Non-pigmented ciliary epithelial cell (primary cell): Measurements from ENCODE around the gene FXR1.

Source experiments
- DNase-seq: peaks from one replicate; pipeline ENCODE4 v3.0.0-alpha.2; 2010; ENCODE audit warnings: low read depth

Gene FXR1

DNA sequence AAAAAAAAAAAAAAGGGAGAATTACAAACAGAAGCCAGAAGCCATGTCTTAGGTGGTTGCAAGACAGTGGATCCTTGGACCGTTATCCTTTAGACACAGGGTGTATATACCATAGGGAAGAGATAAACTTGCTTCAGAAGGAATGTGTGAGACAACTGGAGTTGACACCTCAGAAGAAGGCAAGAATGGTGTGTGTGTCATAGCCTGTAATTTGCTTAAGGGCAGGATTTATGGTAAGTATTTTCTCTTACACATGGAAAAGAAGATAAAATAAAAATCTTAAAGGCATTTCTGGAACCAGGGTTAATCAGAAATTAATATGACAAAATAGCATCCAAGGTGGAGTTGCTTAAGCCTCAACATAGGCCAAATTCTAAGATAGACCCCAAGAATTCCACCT lies 96.3 kb downstream of the FXR1 start:
- no peak for DNase-seq

DNA sequence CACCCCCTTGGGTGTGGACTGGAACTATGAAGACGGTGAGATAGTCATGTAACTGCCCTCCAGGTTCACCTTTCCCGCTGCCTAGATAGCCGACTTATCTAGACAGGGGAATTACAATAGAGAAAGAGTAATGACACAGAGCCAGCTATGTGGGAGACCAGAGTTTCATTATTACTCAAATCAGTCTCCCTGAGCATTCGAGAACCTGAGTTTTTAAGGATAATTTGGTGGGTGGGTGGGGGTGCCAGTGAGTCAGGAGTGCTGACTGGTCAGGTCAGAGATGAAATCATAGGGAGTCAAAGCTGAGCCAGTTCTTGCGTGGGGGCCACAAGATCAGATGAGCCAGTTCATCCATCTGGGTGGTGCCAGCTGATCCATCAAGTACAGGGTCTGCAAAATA lies 96.8 kb downstream of the FXR1 start:
- DNase-seq: no peak

DNA sequence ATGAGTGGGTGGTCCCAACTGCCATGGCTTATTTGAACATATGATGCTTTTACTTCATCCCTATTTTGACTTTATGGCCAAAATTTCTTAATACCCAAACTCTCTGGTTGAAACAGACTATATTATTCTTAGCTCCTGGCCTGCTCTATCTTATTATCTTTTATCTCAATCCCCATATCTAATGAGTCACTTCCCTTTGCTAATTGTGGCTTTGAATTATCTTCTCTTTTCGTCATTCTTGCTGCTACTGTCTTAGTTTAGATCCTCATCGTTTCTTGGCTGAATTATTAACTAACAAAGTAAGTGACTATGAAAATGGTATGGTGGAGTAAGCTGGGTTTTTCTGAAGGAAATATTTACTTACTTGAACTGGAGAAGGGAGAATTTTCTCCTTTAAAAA lies 105.2 kb downstream of the FXR1 start:
- DNase-seq: no peak

DNA sequence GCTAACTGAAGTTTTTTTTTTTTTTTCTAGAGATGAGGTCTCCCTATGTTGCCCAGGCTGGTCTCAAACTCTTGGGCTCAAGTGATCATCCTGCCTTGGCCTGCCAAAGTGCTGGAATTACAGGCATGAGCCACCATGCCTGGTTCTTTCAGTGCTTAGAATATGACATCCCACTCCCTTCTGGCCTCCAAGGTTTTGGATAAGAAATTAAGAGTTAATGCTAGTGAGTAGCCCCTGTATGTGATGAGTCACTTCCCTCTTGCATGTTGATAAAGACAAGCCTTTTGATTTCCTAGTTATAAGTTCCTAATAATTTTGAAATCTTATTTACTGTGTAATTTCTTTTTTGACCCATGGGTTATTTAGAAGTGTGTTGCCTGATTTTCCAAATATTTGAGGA lies 112.7 kb downstream of the FXR1 start:
- no peak for DNase-seq

DNA sequence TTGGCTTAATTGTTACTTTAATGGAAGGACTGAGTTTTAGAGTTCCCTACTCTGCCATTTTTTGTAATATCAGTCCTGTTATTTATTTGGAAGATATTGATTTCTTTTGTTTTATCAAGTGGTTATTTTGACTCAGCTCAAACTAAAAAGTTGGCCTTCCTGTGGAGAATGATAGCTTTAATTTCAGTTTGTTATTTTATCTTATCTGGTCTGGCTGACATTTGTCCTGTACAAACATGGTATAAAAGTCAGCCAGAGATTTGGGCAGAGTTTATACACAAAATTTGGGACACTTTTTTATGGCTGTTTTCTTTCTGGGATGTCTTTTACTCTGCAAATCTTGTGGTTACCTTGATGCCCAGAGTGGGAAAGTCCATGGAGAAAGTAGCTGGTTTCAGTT lies 118.5 kb downstream of the FXR1 start:
- DNase-seq: no peak
